HUES64 (cell line): ENCODE results near the gene ILF3.

ENCODE experiments used
- H3K27ac ChIP-seq: 2 replicates; pipeline ENCODE4 v1.7.0; 2013; ENCODE audit warnings: low read depth, low read length, inconsistent platforms
- H3K27me3 ChIP-seq: 2 replicates; pipeline ENCODE4 v1.6.1; 2013; ENCODE audit warnings: mild to moderate bottlenecking, low read length; ENCODE audit not compliant: insufficient read depth
- H3K36me3 ChIP-seq: 2 replicates; pipeline ENCODE4 v1.6.1; 2013; ENCODE audit warnings: mild to moderate bottlenecking, low read length; ENCODE audit not compliant: insufficient read depth
- H3K4me1 ChIP-seq: 2 replicates; pipeline ENCODE4 v1.6.1; 2013; ENCODE audit warnings: mild to moderate bottlenecking, low read length, moderate library complexity; ENCODE audit not compliant: insufficient read depth
- H3K4me3 ChIP-seq: 2 replicates; pipeline ENCODE4 v1.5.1; 2013; ENCODE audit warnings: mild to moderate bottlenecking, low read length, moderate library complexity
- H3K9ac ChIP-seq: 2 replicates; pipeline ENCODE4 v1.6.1; 2013; ENCODE audit warnings: mild to moderate bottlenecking, low read depth, low read length
- H3K9me3 ChIP-seq: 2 replicates; pipeline ENCODE4 v1.6.1; 2013; ENCODE audit warnings: low read depth, low read length; ENCODE audit not compliant: insufficient read depth
- WGBS: fragments of 150-250, 120-280 bp; methylation state at CpG from one replicate; pipeline ENCODE4 v1.1.7; 2013; ENCODE audit warnings: missing lambda C conversion rate; 5-methylcytosine and 5-hydroxymethylcytosine counted together

The ILF3 gene

GRCh38 chr19:10625003-10625761 lies 29.0 kb upstream of the ILF3 start, which contains the start of gene SLC44A2:
SLC44A2 (plus strand) TSS chr19:10625553; CDS start chr19:10625634, 81 bp downstream.
- Histone ChIP-seq H3K27ac (peak within 1 kb of the TSS; percentile 59), H3K4me3 (peak within 1 kb of the TSS; percentile 69), H3K36me3 (peaks cover 25% of the 10 kb centered on the region), H3K4me1 (peaks cover 9% of the 10 kb centered on the region; the same call in 1 of the 2 replicates), H3K27me3 (no peaks in the 10 kb centered on the region), H3K9me3 (no peaks in the 10 kb centered on the region), H3K9ac (peak within 1 kb of the TSS; percentile 86)
- 5% methylated on average over 52 of the region's 53 CpGs for WGBS

GRCh38 chr19:10625762-10626138 lies 28.4 kb upstream of the ILF3 start:
- Histone ChIP-seq H3K4me3 (peak overlapping the region; percentile 69), H3K27ac (peak overlapping the region; percentile 59)

GRCh38 chr19:10631874-10632273 lies 22.3 kb upstream of the ILF3 start:
- Histone ChIP-seq H3K36me3 (peaks cover 77% of the 10 kb centered on the region), H3K27me3 (no peaks in the 10 kb centered on the region), H3K9ac (no peak overlapping the region), H3K4me3 (no peak overlapping the region), H3K4me1 (no peaks in the 10 kb centered on the region), H3K9me3 (no peaks in the 10 kb centered on the region), H3K27ac (no peak overlapping the region)
- WGBS, result 95% methylated on average over 14 of the region's 14 CpGs

More at GRCh38 chr19:10625762-10626138, 28.4 kb upstream of the ILF3 start:
- Histone ChIP-seq H3K27me3 (no peaks in the 10 kb centered on the region), H3K36me3 (peaks cover 28% of the 10 kb centered on the region), H3K4me1 (peaks cover 9% of the 10 kb centered on the region; the same call in 1 of the 2 replicates), H3K9ac (peak overlapping the region; percentile 86), H3K9me3 (no peaks in the 10 kb centered on the region)
- 20% methylated on average over 10 of the region's 10 CpGs for WGBS

- no peaks in the 10 kb centered on the region for H3K4me1 ChIP-seq
- H3K27ac ChIP-seq, result no peak overlapping the region
- H3K9ac ChIP-seq, result no peak overlapping the region
- 95% methylated on average over 7 of the region's 7 CpGs for WGBS
- no peaks in the 10 kb centered on the region for H3K9me3 ChIP-seq
- no peaks in the 10 kb centered on the region for H3K27me3 ChIP-seq
- H3K4me3 ChIP-seq, result no peak overlapping the region
- H3K36me3 ChIP-seq, result peaks cover 80% of the 10 kb centered on the region
Measured at GRCh38 chr19:10634430-10634829, 19.7 kb upstream of the ILF3 start.

GRCh38 chr19:10634963-10635362 lies 19.2 kb upstream of the ILF3 start:
- Histone ChIP-seq H3K9me3 (no peaks in the 10 kb centered on the region), H3K36me3 (peaks cover 83% of the 10 kb centered on the region), H3K9ac (no peak overlapping the region), H3K27ac (no peak overlapping the region), H3K4me1 (no peaks in the 10 kb centered on the region), H3K27me3 (no peaks in the 10 kb centered on the region), H3K4me3 (no peak overlapping the region)
- 96% methylated on average over 6 of the region's 6 CpGs for WGBS

GRCh38 chr19:10636304-10636972 lies 17.7 kb upstream of the ILF3 start:
- Histone ChIP-seq H3K36me3 (peaks cover 83% of the 10 kb centered on the region), H3K9ac (no peak overlapping the region), H3K4me1 (no peaks in the 10 kb centered on the region; the same call in 1 of the 2 replicates), H3K27me3 (no peaks in the 10 kb centered on the region), H3K27ac (no peak overlapping the region), H3K9me3 (no peaks in the 10 kb centered on the region), H3K4me3 (no peak overlapping the region)
- 95% methylated on average over 37 of the region's 37 CpGs for WGBS

- Histone ChIP-seq H3K27me3 (no peaks in the 10 kb centered on the region), H3K4me3 (no peak overlapping the region), H3K27ac (no peak overlapping the region), H3K4me1 (peaks cover 9% of the 10 kb centered on the region; the same call in 1 of the 2 replicates), H3K36me3 (peaks cover 84% of the 10 kb centered on the region), H3K9ac (no peak overlapping the region), H3K9me3 (no peaks in the 10 kb centered on the region)
- 94% methylated on average over 8 of the region's 8 CpGs for WGBS
Measured at GRCh38 chr19:10637894-10638293, 16.3 kb upstream of the ILF3 start.

- Histone ChIP-seq H3K27me3 (no peaks in the 10 kb centered on the region), H3K4me3 (no peak overlapping the region), H3K4me1 (peaks cover 26% of the 10 kb centered on the region; the same call in 1 of the 2 replicates), H3K36me3 (peaks cover 82% of the 10 kb centered on the region), H3K9me3 (no peaks in the 10 kb centered on the region), H3K9ac (no peak overlapping the region), H3K27ac (no peak overlapping the region)
- 98% methylated on average over 8 of the region's 8 CpGs for WGBS
Measured at GRCh38 chr19:10639836-10640235, 14.3 kb upstream of the ILF3 start.

- Histone ChIP-seq H3K36me3 (peaks cover 76% of the 10 kb centered on the region), H3K4me3 (no peak overlapping the region), H3K4me1 (peaks cover 26% of the 10 kb centered on the region; the same call in 1 of the 2 replicates), H3K27ac (no peak overlapping the region), H3K9me3 (no peaks in the 10 kb centered on the region), H3K27me3 (no peaks in the 10 kb centered on the region), H3K9ac (no peak overlapping the region)
- WGBS, result 92% methylated on average over 2 of the region's 2 CpGs
Measured at GRCh38 chr19:10640361-10640760, 13.8 kb upstream of the ILF3 start.

- no peaks in the 10 kb centered on the region for H3K9me3 ChIP-seq
- no peak overlapping the region for H3K9ac ChIP-seq
- peaks cover 70% of the 10 kb centered on the region for H3K36me3 ChIP-seq
- H3K27me3 ChIP-seq, result no peaks in the 10 kb centered on the region
- H3K4me1 ChIP-seq, result peaks cover 26% of the 10 kb centered on the region; the same call in 1 of the 2 replicates
- H3K4me3 ChIP-seq, result no peak overlapping the region
- no peak overlapping the region for H3K27ac ChIP-seq
- WGBS, result 89% methylated on average over 4 of the region's 4 CpGs
Measured at GRCh38 chr19:10641248-10641647, 12.9 kb upstream of the ILF3 start.

GRCh38 chr19:10642473-10643171 lies 11.5 kb upstream of the ILF3 start:
- Histone ChIP-seq H3K9me3 (no peaks in the 10 kb centered on the region), H3K9ac (0 out of 2 replicates have a peak overlapping the region, but pooled peaks have one; percentile 47), H3K27me3 (no peaks in the 10 kb centered on the region), H3K4me3 (no peak overlapping the region), H3K36me3 (peaks cover 56% of the 10 kb centered on the region), H3K27ac (peak overlapping the region; percentile 49; the same call in 1 of the 2 replicates), H3K4me1 (peaks cover 26% of the 10 kb centered on the region; the same call in 1 of the 2 replicates)
- WGBS, result 76% methylated on average over 25 of the region's 25 CpGs
